ENCODE data around the gene ZNF408. TPM values are rescaled to one million over a fixed set of nuclear protein-coding genes. Genes with fewer than 3 reads are reported as not detected.

ZNF408 gene
- total and polyA plus RNA-seq, 2 of the 13 experiments (the other 11 are each of a cell fraction or from before 2014, with no cell fraction given) = 11.2 to 12.5 TPM

DNA sequence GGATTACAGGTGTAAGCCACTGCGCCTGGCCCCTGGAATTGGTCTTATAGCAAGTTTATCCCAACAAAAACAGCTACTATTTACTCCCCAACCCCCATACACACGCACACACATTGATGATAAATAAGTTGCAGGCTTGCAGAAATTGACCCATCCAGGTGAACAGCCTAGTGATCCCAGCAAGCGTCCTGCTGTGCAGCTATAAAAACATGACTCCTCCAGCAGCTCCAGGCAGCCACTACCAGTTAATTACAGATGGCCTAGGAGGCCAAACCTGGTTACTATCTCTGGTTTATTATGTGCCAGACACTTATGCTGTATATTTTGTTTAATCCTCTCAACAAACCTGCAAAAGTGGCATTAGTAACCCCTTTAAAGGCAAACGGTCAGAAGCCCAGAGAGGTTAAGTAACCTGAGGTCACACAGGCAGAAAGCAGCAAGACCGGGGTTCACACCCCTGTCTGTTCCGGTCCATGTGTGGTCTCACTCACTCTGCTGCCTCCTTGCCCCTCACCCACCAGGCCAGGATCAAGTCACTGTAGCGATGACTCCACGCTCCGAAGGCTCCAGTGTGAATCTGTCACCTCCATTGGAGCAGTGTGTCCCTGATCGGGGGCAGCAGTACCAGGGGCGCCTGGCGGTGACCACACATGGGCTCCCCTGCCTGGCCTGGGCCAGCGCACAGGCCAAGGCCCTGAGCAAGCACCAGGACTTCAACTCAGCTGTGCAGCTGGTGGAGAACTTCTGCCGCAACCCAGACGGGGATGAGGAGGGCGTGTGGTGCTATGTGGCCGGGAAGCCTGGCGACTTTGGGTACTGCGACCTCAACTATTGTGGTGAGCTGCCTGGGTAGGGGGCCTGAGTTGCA is 24.7 kb downstream of the ZNF408 start (continued):
- TF ChIP-seq, protein P1, sequence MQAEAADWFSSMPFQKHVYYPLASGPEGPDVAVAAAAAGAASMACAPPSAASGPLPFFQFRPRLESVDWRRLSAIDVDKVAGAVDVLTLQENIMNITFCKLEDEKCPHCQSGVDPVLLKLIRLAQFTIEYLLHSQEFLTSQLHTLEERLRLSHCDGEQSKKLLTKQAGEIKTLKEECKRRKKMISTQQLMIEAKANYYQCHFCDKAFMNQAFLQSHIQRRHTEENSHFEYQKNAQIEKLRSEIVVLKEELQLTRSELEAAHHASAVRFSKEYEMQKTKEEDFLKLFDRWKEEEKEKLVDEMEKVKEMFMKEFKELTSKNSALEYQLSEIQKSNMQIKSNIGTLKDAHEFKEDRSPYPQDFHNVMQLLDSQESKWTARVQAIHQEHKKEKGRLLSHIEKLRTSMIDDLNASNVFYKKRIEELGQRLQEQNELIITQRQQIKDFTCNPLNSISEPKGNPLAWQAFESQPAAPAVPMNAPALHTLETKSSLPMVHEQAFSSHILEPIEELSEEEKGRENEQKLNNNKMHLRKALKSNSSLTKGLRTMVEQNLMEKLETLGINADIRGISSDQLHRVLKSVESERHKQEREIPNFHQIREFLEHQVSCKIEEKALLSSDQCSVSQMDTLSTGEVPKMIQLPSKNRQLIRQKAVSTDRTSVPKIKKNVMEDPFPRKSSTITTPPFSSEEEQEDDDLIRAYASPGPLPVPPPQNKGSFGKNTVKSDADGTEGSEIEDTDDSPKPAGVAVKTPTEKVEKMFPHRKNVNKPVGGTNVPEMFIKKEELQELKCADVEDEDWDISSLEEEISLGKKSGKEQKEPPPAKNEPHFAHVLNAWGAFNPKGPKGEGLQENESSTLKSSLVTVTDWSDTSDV (CRISPR knock-in tag; IDR thresholded peaks at IDR 0.05) = no peak
- TF ChIP-seq, protein P2, sequence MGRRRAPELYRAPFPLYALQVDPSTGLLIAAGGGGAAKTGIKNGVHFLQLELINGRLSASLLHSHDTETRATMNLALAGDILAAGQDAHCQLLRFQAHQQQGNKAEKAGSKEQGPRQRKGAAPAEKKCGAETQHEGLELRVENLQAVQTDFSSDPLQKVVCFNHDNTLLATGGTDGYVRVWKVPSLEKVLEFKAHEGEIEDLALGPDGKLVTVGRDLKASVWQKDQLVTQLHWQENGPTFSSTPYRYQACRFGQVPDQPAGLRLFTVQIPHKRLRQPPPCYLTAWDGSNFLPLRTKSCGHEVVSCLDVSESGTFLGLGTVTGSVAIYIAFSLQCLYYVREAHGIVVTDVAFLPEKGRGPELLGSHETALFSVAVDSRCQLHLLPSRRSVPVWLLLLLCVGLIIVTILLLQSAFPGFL (CRISPR knock-in tag; IDR thresholded peaks at IDR 0.05) = no peak
- TF ChIP-seq GTF2F1 (IDR thresholded peaks at IDR 0.05; ENCODE audit: low read length) (no peak), PAF1 (CRISPR knock-in tag; IDR thresholded peaks at IDR 0.05) (no peak), ARNT2 (CRISPR knock-in tag; IDR thresholded peaks at IDR 0.05; ENCODE audit: low read depth) (0 out of 2 replicates have a peak, but pooled peaks have one; percentile 52), DMAP1 (CRISPR knock-in tag; IDR thresholded peaks at IDR 0.05) (no peak), ZNF264 (CRISPR knock-in tag; IDR thresholded peaks at IDR 0.05) (no peak), TAF1 (CRISPR knock-in tag; IDR thresholded peaks at IDR 0.05) (no peak), ZFP41 (CRISPR knock-in tag; IDR thresholded peaks at IDR 0.05; ENCODE audit: borderline replicate concordance) (no peak), ZNF431 (CRISPR knock-in tag; IDR thresholded peaks at IDR 0.05; ENCODE audit: borderline replicate concordance, low read depth) (no peak), JUN (CRISPR knock-in tag; IDR thresholded peaks at IDR 0.05) (no peak), NBN (conservative IDR thresholded peaks at IDR 0.05) (no peak), PAX8 (CRISPR knock-in tag; IDR thresholded peaks at IDR 0.05; ENCODE audit: borderline replicate concordance) (no peak), TRIM24 (CRISPR knock-in tag; IDR thresholded peaks at IDR 0.05) (no peak), EP300 (IDR thresholded peaks at IDR 0.05; ENCODE audit: low read depth in 2 of 2, low read length in 2 of 2) (no peak), EP300 (CRISPR knock-in tag; IDR thresholded peaks at IDR 0.05; ENCODE audit: borderline replicate concordance) (no peak), ZNF562 (CRISPR knock-in tag; IDR thresholded peaks at IDR 0.05; ENCODE audit: borderline replicate concordance) (no peak)
- TF ChIP-seq, protein P3, sequence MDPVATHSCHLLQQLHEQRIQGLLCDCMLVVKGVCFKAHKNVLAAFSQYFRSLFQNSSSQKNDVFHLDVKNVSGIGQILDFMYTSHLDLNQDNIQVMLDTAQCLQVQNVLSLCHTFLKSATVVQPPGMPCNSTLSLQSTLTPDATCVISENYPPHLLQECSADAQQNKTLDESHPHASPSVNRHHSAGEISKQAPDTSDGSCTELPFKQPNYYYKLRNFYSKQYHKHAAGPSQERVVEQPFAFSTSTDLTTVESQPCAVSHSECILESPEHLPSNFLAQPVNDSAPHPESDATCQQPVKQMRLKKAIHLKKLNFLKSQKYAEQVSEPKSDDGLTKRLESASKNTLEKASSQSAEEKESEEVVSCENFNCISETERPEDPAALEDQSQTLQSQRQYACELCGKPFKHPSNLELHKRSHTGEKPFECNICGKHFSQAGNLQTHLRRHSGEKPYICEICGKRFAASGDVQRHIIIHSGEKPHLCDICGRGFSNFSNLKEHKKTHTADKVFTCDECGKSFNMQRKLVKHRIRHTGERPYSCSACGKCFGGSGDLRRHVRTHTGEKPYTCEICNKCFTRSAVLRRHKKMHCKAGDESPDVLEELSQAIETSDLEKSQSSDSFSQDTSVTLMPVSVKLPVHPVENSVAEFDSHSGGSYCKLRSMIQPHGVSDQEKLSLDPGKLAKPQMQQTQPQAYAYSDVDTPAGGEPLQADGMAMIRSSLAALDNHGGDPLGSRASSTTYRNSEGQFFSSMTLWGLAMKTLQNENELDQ (CRISPR knock-in tag; IDR thresholded peaks at IDR 0.05; ENCODE audit: borderline replicate concordance) = no peak
- TF ChIP-seq, protein P4, sequence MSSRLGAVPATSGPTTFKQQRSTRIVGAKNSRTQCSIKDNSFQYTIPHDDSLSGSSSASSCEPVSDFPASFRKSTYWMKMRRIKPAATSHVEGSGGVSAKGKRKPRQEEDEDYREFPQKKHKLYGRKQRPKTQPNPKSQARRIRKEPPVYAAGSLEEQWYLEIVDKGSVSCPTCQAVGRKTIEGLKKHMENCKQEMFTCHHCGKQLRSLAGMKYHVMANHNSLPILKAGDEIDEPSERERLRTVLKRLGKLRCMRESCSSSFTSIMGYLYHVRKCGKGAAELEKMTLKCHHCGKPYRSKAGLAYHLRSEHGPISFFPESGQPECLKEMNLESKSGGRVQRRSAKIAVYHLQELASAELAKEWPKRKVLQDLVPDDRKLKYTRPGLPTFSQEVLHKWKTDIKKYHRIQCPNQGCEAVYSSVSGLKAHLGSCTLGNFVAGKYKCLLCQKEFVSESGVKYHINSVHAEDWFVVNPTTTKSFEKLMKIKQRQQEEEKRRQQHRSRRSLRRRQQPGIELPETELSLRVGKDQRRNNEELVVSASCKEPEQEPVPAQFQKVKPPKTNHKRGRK (CRISPR knock-in tag; IDR thresholded peaks at IDR 0.05) = no peak
- TF ChIP-seq, protein P5, sequence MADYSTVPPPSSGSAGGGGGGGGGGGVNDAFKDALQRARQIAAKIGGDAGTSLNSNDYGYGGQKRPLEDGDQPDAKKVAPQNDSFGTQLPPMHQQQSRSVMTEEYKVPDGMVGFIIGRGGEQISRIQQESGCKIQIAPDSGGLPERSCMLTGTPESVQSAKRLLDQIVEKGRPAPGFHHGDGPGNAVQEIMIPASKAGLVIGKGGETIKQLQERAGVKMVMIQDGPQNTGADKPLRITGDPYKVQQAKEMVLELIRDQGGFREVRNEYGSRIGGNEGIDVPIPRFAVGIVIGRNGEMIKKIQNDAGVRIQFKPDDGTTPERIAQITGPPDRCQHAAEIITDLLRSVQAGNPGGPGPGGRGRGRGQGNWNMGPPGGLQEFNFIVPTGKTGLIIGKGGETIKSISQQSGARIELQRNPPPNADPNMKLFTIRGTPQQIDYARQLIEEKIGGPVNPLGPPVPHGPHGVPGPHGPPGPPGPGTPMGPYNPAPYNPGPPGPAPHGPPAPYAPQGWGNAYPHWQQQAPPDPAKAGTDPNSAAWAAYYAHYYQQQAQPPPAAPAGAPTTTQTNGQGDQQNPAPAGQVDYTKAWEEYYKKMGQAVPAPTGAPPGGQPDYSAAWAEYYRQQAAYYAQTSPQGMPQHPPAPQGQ (CRISPR knock-in tag; IDR thresholded peaks at IDR 0.05; ENCODE audit: borderline replicate concordance) = no peak
